Progenitor cell of endocrine pancreas (in vitro differentiated cells): ENCODE measurements around the gene CYLD. TPM values are rescaled to one million over a fixed set of nuclear protein-coding genes. Genes with fewer than 3 reads are reported as not detected.

ENCODE experiments used
- DNase-seq: peaks from one replicate; pipeline ENCODE4 v3.0.0; 2021; ENCODE audit warnings: low spot score; ENCODE audit not compliant: unreplicated experiment
- H3K27ac Mint-ChIP-seq: 2 replicates; pipeline ENCODE4 v1.8.0; 2021; ENCODE audit warnings: mild to moderate bottlenecking, moderate library complexity, mixed read lengths
- H3K27me3 Mint-ChIP-seq: 2 replicates; pipeline ENCODE4 v1.8.0; 2021; ENCODE audit warnings: mixed read lengths
- H3K36me3 Mint-ChIP-seq: 2 replicates; pipeline ENCODE4 v1.8.0; 2022; ENCODE audit warnings: mixed read lengths; ENCODE audit not compliant: insufficient read depth
- H3K4me1 Mint-ChIP-seq: 2 replicates; pipeline ENCODE4 v1.8.0; 2021; ENCODE audit warnings: low read depth, mixed read lengths
- H3K4me3 Mint-ChIP-seq: 2 replicates; pipeline ENCODE4 v1.8.0; 2021; ENCODE audit warnings: low read depth, mild to moderate bottlenecking, moderate library complexity, mixed read lengths
- H3K9me3 Mint-ChIP-seq: 2 replicates; pipeline ENCODE4 v1.8.0; 2021; ENCODE audit warnings: low read depth, mixed read lengths
- CTCF ChIP-seq: fragments of 200-600 bp; sonication (generic); IDR thresholded peaks from one replicate; pipeline ENCODE4 v1.5.0; 2021; ENCODE audit warnings: antibody characterized with exemption, mild to moderate bottlenecking; ENCODE audit not compliant: unreplicated experiment
- total RNA-seq: library from RNA; stranded (reverse); gene quantifications from 2 replicates; pipeline ENCODE4 v1.2.1, GENCODE V29; 2021

Gene CYLD
- total RNA-seq, 1 donor from 2014 or later: 21.9 TPM

GRCh38 chr16:50801036-50801435 is 59.1 kb downstream of the CYLD start:
- H3K27me3 Mint-ChIP-seq: no peaks in the 10 kb centered on the region
- peaks cover 2% of the 10 kb centered on the region for H3K36me3 Mint-ChIP-seq
- no peak for TF ChIP-seq CTCF
- H3K27ac Mint-ChIP-seq: no peak overlapping the region
- DNase-seq: no peak
- H3K9me3 Mint-ChIP-seq: no peaks in the 10 kb centered on the region
- H3K4me3 Mint-ChIP-seq: no peak overlapping the region
- peaks cover 8% of the 10 kb centered on the region for H3K4me1 Mint-ChIP-seq

DNA sequence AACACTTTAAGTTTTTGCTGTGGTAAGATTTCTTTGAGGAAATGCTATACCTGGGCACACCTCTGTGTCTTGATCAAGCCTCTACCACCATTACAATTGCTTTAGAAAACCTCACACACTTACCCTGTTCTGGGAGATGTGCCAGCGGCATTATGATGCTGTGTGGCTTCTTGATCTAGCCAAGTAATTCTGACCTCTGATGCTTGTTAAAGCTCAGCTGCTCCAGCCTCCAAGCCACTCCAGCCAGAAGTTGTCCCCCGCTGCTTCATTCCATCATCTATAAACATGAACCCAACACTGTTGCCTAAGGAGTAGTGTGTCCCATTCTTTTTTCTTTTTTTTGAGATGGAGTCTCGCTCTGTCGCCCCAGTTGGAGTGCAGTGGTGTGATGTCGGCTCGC is 60.1 kb downstream of the CYLD start:
- no peak for TF ChIP-seq CTCF
- Mint-ChIP-seq H3K4me1 (peaks cover 10% of the 10 kb centered on the region), H3K9me3 (no peaks in the 10 kb centered on the region), H3K27me3 (peaks cover 3% of the 10 kb centered on the region), H3K36me3 (peaks cover 2% of the 10 kb centered on the region), H3K27ac (no peak overlapping the region), H3K4me3 (no peak overlapping the region)
- no peak for DNase-seq

GRCh38 chr16:50802961-50803360 is 61.1 kb downstream of the CYLD start:
- H3K27me3 Mint-ChIP-seq: peaks cover 3% of the 10 kb centered on the region
- H3K27ac Mint-ChIP-seq: no peak overlapping the region
- peaks cover 2% of the 10 kb centered on the region for H3K36me3 Mint-ChIP-seq
- no peak for TF ChIP-seq CTCF
- no peak overlapping the region for H3K4me3 Mint-ChIP-seq
- H3K4me1 Mint-ChIP-seq: peaks cover 10% of the 10 kb centered on the region
- no peak for DNase-seq
- H3K9me3 Mint-ChIP-seq: no peaks in the 10 kb centered on the region

GRCh38 chr16:50804290-50804907 is 62.5 kb downstream of the CYLD start:
- peaks cover 12% of the 10 kb centered on the region for H3K27me3 Mint-ChIP-seq
- peaks cover 10% of the 10 kb centered on the region for H3K4me1 Mint-ChIP-seq
- H3K4me3 Mint-ChIP-seq: no peak overlapping the region
- H3K27ac Mint-ChIP-seq: no peak overlapping the region
- H3K9me3 Mint-ChIP-seq: no peaks in the 10 kb centered on the region
- H3K36me3 Mint-ChIP-seq: no peaks in the 10 kb centered on the region
- no peak for DNase-seq
- TF ChIP-seq CTCF: no peak

- peak overlapping the region; percentile 56 for H3K4me3 Mint-ChIP-seq
- peaks cover 10% of the 10 kb centered on the region for H3K4me1 Mint-ChIP-seq
- TF ChIP-seq CTCF: peak; percentile 89
- peak; percentile 77 for DNase-seq
- H3K27me3 Mint-ChIP-seq: peaks cover 19% of the 10 kb centered on the region
- no peaks in the 10 kb centered on the region for H3K9me3 Mint-ChIP-seq
- H3K27ac Mint-ChIP-seq: peak overlapping the region; percentile 27
- no peaks in the 10 kb centered on the region for H3K36me3 Mint-ChIP-seq
Observed at GRCh38 chr16:50806099-50807062, 64.5 kb downstream of the CYLD start.
